ENCODE measurements around the gene SLC4A3. TPM values are rescaled to one million over a fixed set of nuclear protein-coding genes. Genes with fewer than 3 reads are reported as not detected.
"Not testable (repeated sequence)": the region's sequence is repeated elsewhere in the genome, so short reads cannot be mapped to it uniquely, and the experiment has no call there.

SLC4A3 gene
- total RNA-seq, 2 experiments from 2014 or later = 0.16 to 0.20 TPM

DNA sequence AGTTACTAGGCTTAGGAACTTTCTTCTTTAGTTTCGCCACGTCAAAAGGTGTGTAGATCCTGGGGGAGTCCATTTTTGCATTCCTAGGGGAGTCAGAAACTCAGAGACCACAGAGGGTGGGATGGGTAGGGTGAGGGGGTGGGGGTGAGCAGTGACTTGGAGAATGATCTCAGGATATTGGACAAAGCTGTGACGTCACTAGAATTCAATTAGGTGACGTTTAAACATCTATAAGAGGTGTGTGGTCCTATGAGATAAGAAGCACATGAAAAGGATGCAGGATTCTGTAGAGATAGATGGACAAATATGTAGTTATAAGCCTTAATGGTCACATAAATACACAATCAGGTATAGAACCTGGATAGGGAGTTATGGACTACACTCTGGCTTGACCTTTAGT is 21.5 kb downstream of the SLC4A3 start:
- H3K27ac Mint-ChIP-seq = no peak overlapping the region
- intact Hi-C loops (cut with DNase I, micrococcal nuclease) = loop anchor here in 1 of 2 experiments (10.0 kb wide), 1 partner anchor 244 kb away; no protein-coding TSS in a partner anchor
- Histone ChIP-seq H3K9me3 (ENCODE audit: control insufficient read depth in 1 of 2, insufficient read depth in 1 of 2, low read length in 2 of 2) (peaks cover 0 to 3% of the 10 kb centered on the region in 2 experiments), H3K27ac (ENCODE audit: low read depth in 1 of 2, low read length in 2 of 2) (no peak overlapping the region), H3K4me3 (ENCODE audit: low read length) (no peak overlapping the region), H3K27me3 (ENCODE audit: control insufficient read depth in 1 of 2, insufficient read depth in 2 of 2, low read length in 2 of 2) (peaks cover 24 to 30% of the 10 kb centered on the region in 2 experiments), H3K4me1 (ENCODE audit: insufficient read depth, low read length) (no peaks in the 10 kb centered on the region), H3K36me3 (ENCODE audit: insufficient read depth, low read length) (no peaks in the 10 kb centered on the region)
- no peak for ATAC-seq (ENCODE audit: poor library complexity)
- H3K9me3 Mint-ChIP-seq = no peaks in the 10 kb centered on the region
- no peaks in the 10 kb centered on the region for H3K36me3 Mint-ChIP-seq (ENCODE audit: low read depth)
- no peak overlapping the region for H3K4me3 Mint-ChIP-seq
- no peak for DNase-seq
- ChIA-PET CTCF (no interaction called here), POLR2A (no interaction called here)
- H3K27me3 Mint-ChIP-seq = peaks cover 84% of the 10 kb centered on the region
- no peaks in the 10 kb centered on the region for H3K4me1 Mint-ChIP-seq (ENCODE audit: low read depth)
- TF ChIP-seq, protein P1, sequence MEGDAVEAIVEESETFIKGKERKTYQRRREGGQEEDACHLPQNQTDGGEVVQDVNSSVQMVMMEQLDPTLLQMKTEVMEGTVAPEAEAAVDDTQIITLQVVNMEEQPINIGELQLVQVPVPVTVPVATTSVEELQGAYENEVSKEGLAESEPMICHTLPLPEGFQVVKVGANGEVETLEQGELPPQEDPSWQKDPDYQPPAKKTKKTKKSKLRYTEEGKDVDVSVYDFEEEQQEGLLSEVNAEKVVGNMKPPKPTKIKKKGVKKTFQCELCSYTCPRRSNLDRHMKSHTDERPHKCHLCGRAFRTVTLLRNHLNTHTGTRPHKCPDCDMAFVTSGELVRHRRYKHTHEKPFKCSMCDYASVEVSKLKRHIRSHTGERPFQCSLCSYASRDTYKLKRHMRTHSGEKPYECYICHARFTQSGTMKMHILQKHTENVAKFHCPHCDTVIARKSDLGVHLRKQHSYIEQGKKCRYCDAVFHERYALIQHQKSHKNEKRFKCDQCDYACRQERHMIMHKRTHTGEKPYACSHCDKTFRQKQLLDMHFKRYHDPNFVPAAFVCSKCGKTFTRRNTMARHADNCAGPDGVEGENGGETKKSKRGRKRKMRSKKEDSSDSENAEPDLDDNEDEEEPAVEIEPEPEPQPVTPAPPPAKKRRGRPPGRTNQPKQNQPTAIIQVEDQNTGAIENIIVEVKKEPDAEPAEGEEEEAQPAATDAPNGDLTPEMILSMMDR (IDR thresholded peaks at IDR 0.05) = no peak

DNA sequence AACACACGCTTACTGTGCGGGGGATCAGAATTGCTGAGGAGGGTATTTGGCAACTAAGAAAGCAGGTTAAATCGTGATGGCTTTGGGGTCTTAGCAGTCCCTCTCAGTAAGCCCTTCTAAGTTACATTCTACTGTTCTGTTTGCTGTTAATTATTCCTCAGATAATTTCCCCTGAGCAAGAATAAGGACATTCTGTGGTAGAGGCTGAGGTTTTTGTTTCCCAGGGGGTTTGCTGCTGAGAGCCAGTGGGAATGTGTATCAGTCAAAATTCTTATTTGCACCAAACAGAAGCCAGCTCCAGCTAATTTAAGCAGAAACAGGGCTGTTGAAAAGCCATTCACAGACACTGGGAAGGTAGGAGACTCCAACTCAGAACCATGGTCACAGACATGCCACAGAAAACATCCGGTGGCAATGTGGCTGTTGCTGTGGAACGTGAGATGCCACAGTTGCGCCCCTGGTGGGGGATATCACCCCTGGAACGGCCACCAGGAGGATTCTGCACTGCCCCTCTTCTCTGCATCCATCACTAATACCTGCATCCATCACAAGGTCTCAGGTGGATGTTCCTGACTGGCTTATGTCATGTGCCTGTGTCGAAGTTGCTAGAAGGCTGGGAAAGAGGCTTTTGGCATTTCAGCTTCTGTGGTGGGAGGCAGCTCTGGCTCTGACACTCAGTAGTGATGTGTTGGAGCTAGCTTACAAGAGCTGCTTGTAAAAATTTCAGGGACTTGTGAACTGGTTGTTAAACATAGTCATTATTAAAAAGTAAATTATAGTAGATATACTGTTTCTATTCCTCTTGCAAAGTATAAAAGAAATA is 23.2 kb downstream of the SLC4A3 start:
- ATAC-seq (ENCODE audit: poor library complexity) = no peak
- H3K4me3 ChIP-seq (ENCODE audit: low read length) = no peak overlapping the region
- no peak overlapping the region for H3K27ac ChIP-seq (ENCODE audit: low read depth in 1 of 2, low read length in 2 of 2)
- H3K27ac Mint-ChIP-seq = no peak overlapping the region
- no peak for DNase-seq
- ChIA-PET CTCF (interaction anchor here (1.2 kb wide), 1 partner anchor 8 kb away, joined by 3 read pairs; no protein-coding TSS in a partner anchor), POLR2A (interaction anchor here (0.7 kb wide), 1 partner anchor 698 kb away, joined by 3 read pairs; no protein-coding TSS in a partner anchor)
- intact Hi-C loops (cut with DNase I, micrococcal nuclease) = no loop called here
- peaks cover 24 to 42% of the 10 kb centered on the region in 2 experiments for H3K27me3 ChIP-seq (ENCODE audit: control insufficient read depth in 1 of 2, insufficient read depth in 2 of 2, low read length in 2 of 2)
- no peaks in the 10 kb centered on the region for H3K4me1 Mint-ChIP-seq (ENCODE audit: low read depth)
- TF ChIP-seq, protein P1 (IDR thresholded peaks at IDR 0.05) = no peak
- H3K27me3 Mint-ChIP-seq = peaks cover 79% of the 10 kb centered on the region
- no peaks in the 10 kb centered on the region for H3K4me1 ChIP-seq (ENCODE audit: insufficient read depth, low read length)
- H3K9me3 Mint-ChIP-seq = no peaks in the 10 kb centered on the region
- peaks cover 0 to 3% of the 10 kb centered on the region in 2 experiments for H3K9me3 ChIP-seq (ENCODE audit: control insufficient read depth in 1 of 2, insufficient read depth in 1 of 2, low read length in 2 of 2)
- no peaks in the 10 kb centered on the region for H3K36me3 Mint-ChIP-seq (ENCODE audit: low read depth)
- H3K4me3 Mint-ChIP-seq = no peak overlapping the region
- H3K36me3 ChIP-seq (ENCODE audit: insufficient read depth, low read length) = no peaks in the 10 kb centered on the region

DNA sequence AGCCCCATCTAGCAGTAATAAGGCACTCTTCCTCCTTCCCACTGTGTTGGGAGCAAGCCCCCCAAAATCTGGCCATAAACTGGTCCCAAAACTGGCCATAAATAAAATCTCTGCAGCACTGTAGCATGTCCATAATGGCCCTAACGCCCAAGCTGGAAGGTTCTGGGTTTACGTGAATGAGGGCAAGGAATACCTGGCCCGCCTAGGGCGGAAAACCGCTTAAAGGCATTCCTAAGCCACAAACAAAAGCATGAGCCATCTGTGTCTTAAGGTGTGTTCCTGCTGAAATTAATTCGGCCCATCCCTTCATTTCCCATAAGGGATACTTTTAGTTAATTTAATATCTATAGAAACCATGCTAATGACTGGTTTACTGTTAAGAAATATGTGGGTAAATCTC is 24.2 kb downstream of the SLC4A3 start:
- H3K9me3 Mint-ChIP-seq; ATAC-seq (ENCODE audit: poor library complexity); H3K9me3 ChIP-seq (ENCODE audit: control insufficient read depth in 1 of 2, insufficient read depth in 1 of 2, low read length in 2 of 2); H3K4me3 ChIP-seq (ENCODE audit: low read length); intact Hi-C loops (cut with DNase I, micrococcal nuclease); H3K27ac ChIP-seq (ENCODE audit: low read depth in 1 of 2, low read length in 2 of 2); H3K27ac Mint-ChIP-seq; H3K4me1 ChIP-seq (ENCODE audit: insufficient read depth, low read length); POLR2A ChIA-PET; H3K4me3 Mint-ChIP-seq; H3K36me3 ChIP-seq (ENCODE audit: insufficient read depth, low read length); DNase-seq; H3K4me1 Mint-ChIP-seq (ENCODE audit: low read depth); H3K36me3 Mint-ChIP-seq (ENCODE audit: low read depth): not testable (repeated sequence)
- CTCF ChIA-PET = interaction anchor here (1.2 kb wide), 1 partner anchor 9 kb away, joined by 3 read pairs; no protein-coding TSS in a partner anchor
- H3K27me3 Mint-ChIP-seq = peaks cover 77% of the 10 kb centered on the region
- peaks cover 24 to 42% of the 10 kb centered on the region in 2 experiments for H3K27me3 ChIP-seq (ENCODE audit: control insufficient read depth in 1 of 2, insufficient read depth in 2 of 2, low read length in 2 of 2)

Data from CD4-positive, alpha-beta T cell (primary cell).